ENCODE measurements around the gene PCDHGB2. TPM values are rescaled to one million over a fixed set of nuclear protein-coding genes. Genes with fewer than 3 reads are reported as not detected.
"Not testable (repeated sequence)": the region's sequence is repeated elsewhere in the genome, so short reads cannot be mapped to it uniquely, and the experiment has no call there.

Gene PCDHGB2
- total and polyA plus RNA-seq, 11 donors: 2.1 to 13.8 (median 9.8) TPM

DNA sequence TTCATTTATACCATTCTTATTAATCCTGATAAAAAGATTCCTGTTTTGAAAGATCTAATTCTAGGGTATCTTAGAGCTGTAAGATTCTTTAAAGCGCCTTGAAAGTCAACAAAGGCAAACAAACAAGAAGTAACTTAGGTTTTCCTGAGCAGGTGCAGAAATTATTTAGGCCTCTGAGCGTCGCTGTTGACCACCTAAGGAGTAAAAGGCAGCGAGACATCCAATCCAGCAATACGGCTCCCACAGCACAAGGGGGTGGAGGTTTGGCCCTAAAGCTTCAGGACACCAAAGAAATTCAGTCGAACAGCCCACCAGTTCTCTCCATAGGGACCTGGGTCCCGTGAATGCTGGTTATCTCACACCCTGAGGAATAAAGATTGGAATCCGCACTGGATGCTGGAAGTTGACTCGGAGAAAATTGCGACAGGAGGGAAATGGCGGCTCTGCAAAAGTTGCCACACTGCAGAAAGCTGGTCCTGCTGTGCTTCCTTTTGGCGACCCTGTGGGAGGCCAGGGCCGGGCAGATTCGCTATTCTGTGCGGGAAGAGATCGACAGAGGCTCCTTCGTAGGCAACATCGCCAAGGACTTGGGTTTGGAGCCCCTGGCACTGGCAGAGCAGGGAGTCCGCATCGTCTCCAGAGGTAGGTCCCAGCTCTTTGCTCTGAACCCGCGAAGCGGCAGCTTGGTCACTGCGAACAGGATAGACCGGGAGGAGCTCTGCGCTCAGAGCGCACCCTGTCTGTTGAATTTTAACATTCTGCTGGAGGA lies 21.1 kb upstream of the PCDHGB2 start, which contains the start of gene PCDHGA2:
Gene PCDHGA2 (plus strand): TSS at position 223 of the 769 bp plus-strand sequence.
- DNase-seq: peak in 2 of 5 donors; percentile 52 to 54
- Histone ChIP-seq H3K4me1 (peaks cover 0 to 7% (median 0%) of the 10 kb centered on the region in 12 donors), H3K4me3 (peak within 1 kb of the TSS; percentile 3 to 61 (median 51)), H3K27me3 (peaks cover 0 to 34% (median 0%) of the 10 kb centered on the region in 9 donors), H3K36me3 (no peaks in the 10 kb centered on the region), H3K27ac (peak within 1 kb of the TSS; percentile 21 to 82 (median 75)), H3K9me3 (peaks cover 0 to 99% (median 40%) of the 10 kb centered on the region in 12 donors)
- intact Hi-C loops (cut with DNase I): loop anchor here in 5 of 10 donors (2.0 to 10.0 kb wide), 4 partner anchors 114 to 224 kb away; partner anchors contain the start of gene PCDHB14 (in 1 of the 5)
- ATAC-seq: peak; percentile 66 to 70 (median 69)
- 7 to 12% (median 8%) methylated on average over 26 to 27 of the region's 27 CpGs for WGBS, 4 donors
- TF ChIP-seq, protein P1, sequence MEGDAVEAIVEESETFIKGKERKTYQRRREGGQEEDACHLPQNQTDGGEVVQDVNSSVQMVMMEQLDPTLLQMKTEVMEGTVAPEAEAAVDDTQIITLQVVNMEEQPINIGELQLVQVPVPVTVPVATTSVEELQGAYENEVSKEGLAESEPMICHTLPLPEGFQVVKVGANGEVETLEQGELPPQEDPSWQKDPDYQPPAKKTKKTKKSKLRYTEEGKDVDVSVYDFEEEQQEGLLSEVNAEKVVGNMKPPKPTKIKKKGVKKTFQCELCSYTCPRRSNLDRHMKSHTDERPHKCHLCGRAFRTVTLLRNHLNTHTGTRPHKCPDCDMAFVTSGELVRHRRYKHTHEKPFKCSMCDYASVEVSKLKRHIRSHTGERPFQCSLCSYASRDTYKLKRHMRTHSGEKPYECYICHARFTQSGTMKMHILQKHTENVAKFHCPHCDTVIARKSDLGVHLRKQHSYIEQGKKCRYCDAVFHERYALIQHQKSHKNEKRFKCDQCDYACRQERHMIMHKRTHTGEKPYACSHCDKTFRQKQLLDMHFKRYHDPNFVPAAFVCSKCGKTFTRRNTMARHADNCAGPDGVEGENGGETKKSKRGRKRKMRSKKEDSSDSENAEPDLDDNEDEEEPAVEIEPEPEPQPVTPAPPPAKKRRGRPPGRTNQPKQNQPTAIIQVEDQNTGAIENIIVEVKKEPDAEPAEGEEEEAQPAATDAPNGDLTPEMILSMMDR (IDR thresholded peaks at IDR 0.05): peak; percentile 30 to 73 (median 53)
- no peak for TF ChIP-seq POLR2A (IDR thresholded peaks at IDR 0.05)

DNA sequence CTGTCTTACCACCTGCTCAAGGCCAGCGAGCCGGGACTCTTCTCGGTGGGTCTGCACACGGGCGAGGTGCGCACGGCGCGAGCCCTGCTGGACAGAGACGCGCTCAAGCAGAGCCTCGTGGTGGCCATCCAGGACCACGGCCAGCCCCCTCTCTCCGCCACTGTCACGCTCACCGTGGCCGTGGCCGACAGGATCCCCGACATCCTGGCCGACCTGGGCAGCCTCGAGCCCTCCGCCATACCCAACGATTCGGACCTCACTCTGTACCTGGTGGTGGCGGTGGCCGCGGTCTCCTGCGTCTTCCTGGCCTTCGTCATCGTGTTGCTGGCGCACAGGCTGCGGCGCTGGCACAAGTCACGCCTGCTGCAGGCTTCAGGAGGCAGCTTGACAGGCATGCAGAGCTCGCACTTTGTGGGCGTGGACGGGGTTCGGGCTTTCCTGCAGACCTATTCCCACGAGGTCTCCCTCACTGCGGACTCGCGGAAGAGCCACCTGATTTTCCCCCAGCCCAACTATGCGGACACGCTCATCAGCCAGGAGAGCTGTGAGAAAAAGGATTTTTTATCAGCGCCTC lies 18.9 kb upstream of the PCDHGB2 start:
- ATAC-seq: not testable (repeated sequence)

DNA sequence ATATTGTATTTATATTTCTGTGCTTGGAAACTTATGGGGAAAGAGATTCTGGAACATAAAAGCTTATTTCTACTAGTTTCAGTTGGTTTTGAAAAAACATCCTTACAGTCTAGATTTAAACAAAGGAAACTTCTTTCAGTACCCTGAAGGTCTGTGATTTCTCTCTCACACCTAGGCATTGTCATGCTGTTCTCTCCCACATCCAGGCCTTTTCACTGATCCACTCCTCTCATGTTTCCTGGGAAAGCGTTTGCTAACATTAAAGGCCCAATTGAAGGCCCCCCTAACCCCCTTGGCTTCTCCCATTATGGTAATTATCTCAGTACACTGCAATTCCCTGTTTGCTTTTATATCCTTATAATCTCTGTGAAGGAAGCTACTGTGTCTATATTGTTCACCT lies 17.0 kb upstream of the PCDHGB2 start:
- intact Hi-C loops (cut with DNase I): loop anchor here in 3 of 10 donors (5.0 to 10.0 kb wide), 4 partner anchors 62 to 220 kb away; partner anchors contain the start of genes PCDHGA9 (in 1 of the 3) and PCDHGB6 (in 1 of the 3)
- Histone ChIP-seq H3K4me1 (peaks cover 0 to 10% (median 0%) of the 10 kb centered on the region in 12 donors), H3K4me3 (peak overlapping the region in 10 of 12 donors; percentile 21 to 61 (median 46)), H3K27ac (peak overlapping the region; percentile 55 to 82 (median 72)), H3K36me3 (peaks cover 0 to 4% (median 0%) of the 10 kb centered on the region in 9 donors), H3K27me3 (peaks cover 0 to 28% (median 0%) of the 10 kb centered on the region in 9 donors), H3K9me3 (peaks cover 0 to 97% (median 47%) of the 10 kb centered on the region in 12 donors)
- no peak for TF ChIP-seq POLR2A (IDR thresholded peaks at IDR 0.05)
- TF ChIP-seq, protein P1 (IDR thresholded peaks at IDR 0.05): no peak
- DNase-seq (no peak), ATAC-seq (peak; percentile 50 to 69 (median 59))
- 16 to 21% (median 17%) methylated on average over 1 of the region's 1 CpG for WGBS, 4 donors

More for the DNA sequence above, 18.9 kb upstream of the PCDHGB2 start:
- Histone ChIP-seq H3K27me3 (peaks cover 0 to 28% (median 0%) of the 10 kb centered on the region in 9 donors), H3K9me3 (peaks cover 0 to 98% (median 46%) of the 10 kb centered on the region in 12 donors), H3K27ac (peak overlapping the region in 3 of 12 donors; percentile 73 to 82 (median 81)), H3K4me3 (peak overlapping the region in 11 of 12 donors; percentile 1 to 61 (median 38))
- 54 to 72% (median 65%) methylated on average over 34 to 45 of the region's 45 CpGs for WGBS, 4 donors
- not testable (repeated sequence) for H3K4me1 ChIP-seq, H3K36me3 ChIP-seq
- peak in 1 of 5 donors; percentile 66 for DNase-seq
- intact Hi-C loops (cut with DNase I): loop anchor here in 3 of 10 donors (5.0 to 10.0 kb wide), 4 partner anchors 64 to 221 kb away; partner anchors contain the start of genes PCDHGA9 (in 1 of the 3) and PCDHGB6 (in 1 of the 3)

DNA sequence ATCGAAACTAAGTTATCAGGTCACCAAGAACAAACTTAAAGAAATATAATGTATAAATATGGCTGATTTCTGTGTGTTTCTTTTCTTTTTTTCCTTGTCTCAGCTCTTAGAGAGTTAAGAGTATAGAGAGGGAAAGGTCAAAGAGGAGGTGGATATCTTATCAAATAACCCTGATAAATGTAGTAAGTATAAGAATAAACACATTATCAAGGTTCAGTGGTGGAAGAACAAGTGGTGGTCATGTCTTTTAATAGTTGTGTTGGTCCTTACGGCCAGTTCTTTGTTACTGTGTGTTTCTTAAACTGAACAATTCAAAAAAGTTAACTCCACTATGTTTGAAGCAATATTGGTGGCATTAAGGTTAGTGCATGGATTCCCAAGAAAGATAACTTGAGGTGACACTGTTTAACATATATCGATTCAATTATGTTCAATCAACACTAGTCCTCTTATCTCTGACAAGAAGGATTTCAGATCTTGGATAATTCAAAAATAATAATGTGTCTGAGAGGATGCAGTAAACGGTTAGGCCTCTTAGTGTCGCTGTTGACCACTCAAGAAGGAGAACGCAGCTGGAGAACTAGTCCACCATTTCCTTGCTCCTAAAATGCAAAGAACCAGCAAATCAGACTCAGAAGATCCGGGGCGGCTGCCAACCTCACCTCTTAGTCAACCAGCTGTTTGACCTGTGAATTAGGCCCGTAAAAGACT lies 16.4 kb upstream of the PCDHGB2 start, which contains the start of gene PCDHGA3:
Gene PCDHGA3 (plus strand): TSS at position 588 of the 711 bp plus-strand sequence. CDS start 205 bp downstream, outside the sequence.
- ATAC-seq (peak; percentile 58 to 63 (median 62)), DNase-seq (peak in 2 of 5 donors; percentile 46 to 56)
- Histone ChIP-seq H3K9me3 (peaks cover 0 to 97% (median 46%) of the 10 kb centered on the region in 12 donors), H3K36me3 (peaks cover 0 to 7% (median 0%) of the 10 kb centered on the region in 9 donors), H3K4me3 (peak within 1 kb of the TSS in 11 of 12 donors; percentile 32 to 64 (median 50)), H3K27me3 (peaks cover 0 to 28% (median 0%) of the 10 kb centered on the region in 9 donors), H3K4me1 (peaks cover 0 to 8% (median 0%) of the 10 kb centered on the region in 12 donors), H3K27ac (peak within 1 kb of the TSS; percentile 57 to 82 (median 72))
- intact Hi-C loops (cut with DNase I): loop anchor here in 3 of 10 donors (5.0 to 10.0 kb wide), 4 partner anchors 61 to 219 kb away; partner anchors contain the start of genes PCDHGA9 (in 1 of the 3) and PCDHGB6 (in 1 of the 3)
- TF ChIP-seq, protein P1 (IDR thresholded peaks at IDR 0.05): peak; percentile 34 to 61 (median 54)
- TF ChIP-seq POLR2A (IDR thresholded peaks at IDR 0.05): no peak
- WGBS, 4 donors: 17 to 22% (median 19%) methylated on average over 9 of the region's 9 CpGs

All from heart left ventricle (tissue), 16 donors.